ENCODE data around the gene OR4E2. TPM values are rescaled to one million over a fixed set of nuclear protein-coding genes. Genes with fewer than 3 reads are reported as not detected.

Gene OR4E2
- total RNA-seq, 4 donors from 2014 or later, result not detected

- Histone ChIP-seq H3K9me3 (peaks cover 0 to 13% (median 0%) of the 10 kb centered on the region in 4 donors), H3K36me3 (no peaks in the 10 kb centered on the region)
- WGBS, 2 donors, result 38 to 45% methylated on average over 2 of the region's 2 CpGs
Observed at GRCh38 chr14:21671371-21671770, 17.7 kb downstream of the OR4E2 start.

GRCh38 chr14:21672116-21672515 is 18.5 kb downstream of the OR4E2 start:
- 84 to 88% methylated on average over 1 of the region's 1 CpG for WGBS, 2 donors
- Histone ChIP-seq H3K27ac (no peak overlapping the region), H3K36me3 (no peaks in the 10 kb centered on the region), H3K4me1 (no peaks in the 10 kb centered on the region), H3K9me3 (peaks cover 0 to 13% (median 0%) of the 10 kb centered on the region in 4 donors), H3K4me3 (no peak overlapping the region), H3K27me3 (no peaks in the 10 kb centered on the region)
- TF ChIP-seq CTCF (IDR thresholded peaks at IDR 0.05) (no peak), EP300 (IDR thresholded peaks at IDR 0.05) (no peak), POLR2A (IDR thresholded peaks at IDR 0.05) (no peak)
- no peak for DNase-seq (ENCODE audit: low spot score in 2 of 2)

More at GRCh38 chr14:21671371-21671770, 17.7 kb downstream of the OR4E2 start:
- no peak for TF ChIP-seq POLR2A (IDR thresholded peaks at IDR 0.05)
- TF ChIP-seq EP300 (IDR thresholded peaks at IDR 0.05), result no peak
- no peak for TF ChIP-seq CTCF (IDR thresholded peaks at IDR 0.05)
- H3K4me1 ChIP-seq, result no peaks in the 10 kb centered on the region
- no peak for DNase-seq (ENCODE audit: low spot score in 2 of 2)
- no peak overlapping the region for H3K27ac ChIP-seq
- H3K27me3 ChIP-seq, result no peaks in the 10 kb centered on the region
- no peak overlapping the region for H3K4me3 ChIP-seq

GRCh38 chr14:21673718-21674117 is 20.1 kb downstream of the OR4E2 start, which contains the start of gene OR4E1:
Gene OR4E1 (minus strand): TSS chr14:21673818. CDS start chr14:21670935, 2,883 bp downstream.
- Histone ChIP-seq H3K4me1 (no peaks in the 10 kb centered on the region), H3K36me3 (no peaks in the 10 kb centered on the region), H3K27ac (no peak within 1 kb of the TSS), H3K27me3 (no peaks in the 10 kb centered on the region), H3K9me3 (peaks cover 0 to 13% (median 0%) of the 10 kb centered on the region in 4 donors), H3K4me3 (no peak within 1 kb of the TSS)
- 91 to 96% methylated on average over 1 of the region's 1 CpG for WGBS, 2 donors
- TF ChIP-seq EP300 (IDR thresholded peaks at IDR 0.05) (no peak), POLR2A (IDR thresholded peaks at IDR 0.05) (no peak)
- no peak for DNase-seq (ENCODE audit: low spot score in 2 of 2)

- Histone ChIP-seq H3K4me3 (no peak overlapping the region), H3K9me3 (peaks cover 0 to 13% (median 0%) of the 10 kb centered on the region in 4 donors), H3K27ac (no peak overlapping the region), H3K36me3 (no peaks in the 10 kb centered on the region), H3K27me3 (no peaks in the 10 kb centered on the region), H3K4me1 (no peaks in the 10 kb centered on the region)
- 81 to 86% methylated on average over 4 of the region's 4 CpGs for WGBS, 2 donors
- no peak for DNase-seq (ENCODE audit: low spot score in 2 of 2)
- TF ChIP-seq EP300 (IDR thresholded peaks at IDR 0.05), result no peak
- TF ChIP-seq CTCF (IDR thresholded peaks at IDR 0.05), result no peak
- no peak for TF ChIP-seq POLR2A (IDR thresholded peaks at IDR 0.05)
Observed at GRCh38 chr14:21675566-21675965, 21.9 kb downstream of the OR4E2 start.

- Histone ChIP-seq H3K9me3 (peaks cover 0 to 12% (median 0%) of the 10 kb centered on the region in 4 donors), H3K4me3 (no peak overlapping the region), H3K27ac (no peak overlapping the region), H3K4me1 (no peaks in the 10 kb centered on the region), H3K27me3 (no peaks in the 10 kb centered on the region), H3K36me3 (no peaks in the 10 kb centered on the region)
- no peak for DNase-seq (ENCODE audit: low spot score in 2 of 2)
- WGBS, 2 donors, result 83 to 93% methylated on average over 2 of the region's 2 CpGs
- no peak for TF ChIP-seq POLR2A (IDR thresholded peaks at IDR 0.05)
- TF ChIP-seq CTCF (IDR thresholded peaks at IDR 0.05), result no peak
Observed at GRCh38 chr14:21680072-21680471, 26.4 kb downstream of the OR4E2 start.

- H3K4me1 ChIP-seq, result no peaks in the 10 kb centered on the region
- TF ChIP-seq EP300 (IDR thresholded peaks at IDR 0.05) (no peak), POLR2A (IDR thresholded peaks at IDR 0.05) (no peak), CTCF (IDR thresholded peaks at IDR 0.05) (no peak)
- H3K27ac ChIP-seq, result no peak overlapping the region
- H3K9me3 ChIP-seq, result peaks cover 0 to 10% (median 0%) of the 10 kb centered on the region in 4 donors
- no peak overlapping the region for H3K4me3 ChIP-seq
- no peaks in the 10 kb centered on the region for H3K36me3 ChIP-seq
- no peak for DNase-seq (ENCODE audit: low spot score in 2 of 2)
- WGBS, 2 donors, result 56 to 59% methylated on average over 2 of the region's 2 CpGs
- H3K27me3 ChIP-seq, result no peaks in the 10 kb centered on the region
Observed at GRCh38 chr14:21686468-21686867, 32.8 kb downstream of the OR4E2 start.
